SK-N-SH (cell line): ENCODE results near the gene SLC7A6. TPM values are rescaled to one million over a fixed set of nuclear protein-coding genes. Genes with fewer than 3 reads are reported as not detected.

Source experiments
- CTCF ChIA-PET: fragments of 300-600, 350-600 bp; formaldehyde crosslinking; extraction: SDS; loops from one replicate; lab custom pipeline; 2021; lab: Yijun Ruan, JAX
- POLR2A ChIA-PET: fragments of 350-600 bp; sonication (Branson Sonifier 250); formaldehyde crosslinking; extraction: SDS; loops from one replicate; lab custom pipeline; 2020; ENCODE audit warnings: antibody characterized with exemption, inconsistent platforms; lab: Yijun Ruan, JAX
- DNase-seq: peaks from one replicate; pipeline ENCODE4 v3.0.0; 2012
- H2AFZ ChIP-seq: fragments of 200-600 bp; sonication (generic); 2 replicates; pipeline ENCODE4 v1.8.1; 2016; ENCODE audit warnings: antibody characterized with exemption, mild to moderate bottlenecking, low read depth
- H3F3A ChIP-seq: fragments of 200-600 bp; sonication (generic); replicated peaks from 2 replicates; pipeline ENCODE3; 2016; ENCODE audit warnings: antibody characterized with exemption, mild to moderate bottlenecking; ENCODE audit not compliant: insufficient read depth
- H3K27ac ChIP-seq, 2 experiments: fragments of 200-500 bp in 1 of 2; fragments of 200-600 bp in 1 of 2; sonication (Bioruptor generic) in 1 of 2; sonication (generic), shearing (Covaris generic) in 1 of 2; 2 replicates each; pipeline versions ENCODE4 v1.5.1 to v1.6.1; 2014 to 2016; ENCODE audit warnings: low read depth in 2 of 2, inconsistent platforms in 1 of 2, low read length in 1 of 2, mild to moderate bottlenecking in 1 of 2, mixed read lengths in 1 of 2
- H3K27me3 ChIP-seq: fragments of 200-600 bp; sonication (generic), shearing (Covaris generic); 2 replicates; pipeline ENCODE4 v1.6.1; 2016; ENCODE audit warnings: mixed run types; ENCODE audit not compliant: insufficient read depth
- H3K36me3 ChIP-seq, 2 experiments: fragments of 200-500 bp in 1 of 2; fragments of 200-600 bp in 1 of 2; sonication (Bioruptor generic) in 1 of 2; sonication (generic) in 1 of 2; replicated peaks in 1 of 2; 2 replicates each; pipeline versions ENCODE3 to v1.5.1; 2014 to 2016; ENCODE audit warnings: low read length in 1 of 2, mild to moderate bottlenecking in 1 of 2; ENCODE audit not compliant: insufficient read depth in 2 of 2, control insufficient read depth in 1 of 2
- H3K4me1 ChIP-seq, 2 experiments: fragments of 200-500 bp in 1 of 2; fragments of 200-600 bp in 1 of 2; sonication (Bioruptor generic) in 1 of 2; sonication (generic), shearing (Covaris generic) in 1 of 2; 2 replicates each; pipeline versions ENCODE4 v1.5.1 to v1.6.1; 2014 to 2016; ENCODE audit warnings: low read depth in 1 of 2, low read length in 1 of 2, mixed run types in 1 of 2; ENCODE audit not compliant: insufficient read depth in 2 of 2, control insufficient read depth in 1 of 2
- H3K4me2 ChIP-seq: fragments of 200-600 bp; sonication (generic), shearing (Covaris generic); 2 replicates; pipeline ENCODE4 v1.6.1; 2017; ENCODE audit warnings: mixed run types
- H3K4me3 ChIP-seq, 2 experiments: fragments of 200-500 bp in 1 of 2; fragments of 200-600 bp in 1 of 2; sonication (Bioruptor generic) in 1 of 2; sonication (generic), shearing (Covaris generic) in 1 of 2; 2 replicates each; pipeline versions ENCODE4 v1.5.1 to v1.8.1; 2014 to 2016; ENCODE audit warnings: low read depth in 2 of 2, inconsistent platforms in 1 of 2, low read length in 1 of 2, mild to moderate bottlenecking in 1 of 2, mixed read lengths in 1 of 2, moderate library complexity in 1 of 2
- H3K79me2 ChIP-seq: fragments of 200-600 bp; sonication (generic); 2 replicates; pipeline ENCODE4 v1.8.1; 2017; ENCODE audit warnings: mild to moderate bottlenecking; ENCODE audit not compliant: insufficient read depth
- H3K9ac ChIP-seq: fragments of 200-600 bp; sonication (generic); 2 replicates; pipeline ENCODE4 v1.6.1; 2017; ENCODE audit warnings: mixed run types
- H3K9me2 ChIP-seq: fragments of 200-600 bp; sonication (generic); 2 replicates; pipeline ENCODE4 v1.6.1; 2017; ENCODE audit warnings: mixed run types
- H3K9me3 ChIP-seq: fragments of 200-600 bp; sonication (generic); 2 replicates; pipeline ENCODE4 v1.6.1; 2017; ENCODE audit warnings: mixed run types, mild to moderate bottlenecking, moderate library complexity
- H4K20me1 ChIP-seq: fragments of 200-600 bp; sonication (generic); 2 replicates; pipeline ENCODE4 v1.6.1; 2017; ENCODE audit warnings: mild to moderate bottlenecking, mixed run types; ENCODE audit not compliant: insufficient read depth
- EP300 ChIP-seq, 2 experiments: IDR thresholded peaks; 2 replicates each; pipeline versions ENCODE4 v1.4.0 to v1.6.1; 2012; ENCODE audit warnings: borderline replicate concordance in 1 of 2, low read depth in 1 of 2, low read length in 1 of 2
- EZH2phosphoT487 ChIP-seq: fragments of 200-600 bp; sonication (generic); IDR thresholded peaks from 2 replicates; pipeline ENCODE4 v1.6.1; 2017; ENCODE audit warnings: low read depth, mixed run types, mild to moderate bottlenecking, antibody characterized with exemption, moderate library complexity, borderline replicate concordance
- FOXJ3 ChIP-seq: sonication (generic); formaldehyde crosslinking; IDR thresholded peaks from 2 replicates; pipeline ENCODE4 v1.5.1; 2020; ENCODE audit warnings: mild to moderate bottlenecking, missing genetic modification reagents
- GABPA ChIP-seq: IDR thresholded peaks from 2 replicates; pipeline ENCODE4 v1.4.0; 2012; ENCODE audit warnings: low read depth, mild to moderate bottlenecking
- JUND ChIP-seq: IDR thresholded peaks from 2 replicates; pipeline ENCODE4 v1.4.0; 2012
- NFIC ChIP-seq: IDR thresholded peaks from 2 replicates; pipeline ENCODE4 v1.4.0; 2012; ENCODE audit warnings: borderline replicate concordance
- NRF1 ChIP-seq: IDR thresholded peaks from 2 replicates; pipeline ENCODE4 v1.6.1; 2012; ENCODE audit warnings: low read depth, mild to moderate bottlenecking, low read length
- POLR2AphosphoS5 ChIP-seq: IDR thresholded peaks from 2 replicates; pipeline ENCODE4 v1.6.1; 2012; ENCODE audit warnings: low read depth, low read length
- RFX5 ChIP-seq: IDR thresholded peaks from 2 replicates; pipeline ENCODE4 v1.6.1; 2012; ENCODE audit warnings: mild to moderate bottlenecking, improper control_type of control experiment, low read length
- TAF1 ChIP-seq: IDR thresholded peaks from 2 replicates; pipeline ENCODE4 v1.6.1; 2012; ENCODE audit warnings: low read depth, mild to moderate bottlenecking, low read length, moderate library complexity, borderline replicate concordance
- TEAD4 ChIP-seq: IDR thresholded peaks from 2 replicates; pipeline ENCODE4 v1.4.0; 2012; ENCODE audit warnings: mild to moderate bottlenecking, borderline replicate concordance; ENCODE audit not compliant: insufficient read depth
- WGBS: methylation state at CpG from one replicate; pipeline ENCODE4 v1.1.6; 2017; ENCODE audit warnings: low lambda C conversion rate; 5-methylcytosine and 5-hydroxymethylcytosine counted together
- polyA plus RNA-seq, 3 experiments: library from polyadenylated mRNA; depleted of rRNA; stranded (reverse); fragments of >200 nt; gene quantifications; 2 replicates each; pipeline ENCODE4 v1.2.3, GENCODE V29; 2012
- TF ChIP-seq, protein P1 (sequence below): fragments of 200-600 bp; sonication (generic); IDR thresholded peaks from 2 replicates; pipeline ENCODE4 v1.6.1; 2017; ENCODE audit warnings: antibody characterized with exemption, mild to moderate bottlenecking, moderate library complexity
- TF ChIP-seq, protein P2 (sequence below): fragments of 150-350 bp; IDR thresholded peaks from 2 replicates; pipeline ENCODE4 v1.6.1; 2016; ENCODE audit warnings: mild to moderate bottlenecking, low read depth, low read length
- TF ChIP-seq, protein P3 (sequence below): IDR thresholded peaks from 2 replicates; pipeline ENCODE4 v1.4.0; 2012; ENCODE audit warnings: low read depth, borderline replicate concordance
- TF ChIP-seq, protein P4 (sequence below): IDR thresholded peaks from 2 replicates; pipeline ENCODE4; 2012
- TF ChIP-seq, protein P5 (sequence below): IDR thresholded peaks from 2 replicates; pipeline ENCODE4 v1.6.1; 2012; ENCODE audit warnings: mild to moderate bottlenecking, low read depth, low read length, moderate library complexity
- TF ChIP-seq, protein P6 (sequence below): fragments of 150-350 bp; IDR thresholded peaks from 2 replicates; pipeline ENCODE4 v1.6.1; 2017; ENCODE audit warnings: antibody characterized with exemption, low read length, low read depth, borderline replicate concordance

The SLC7A6 gene
- polyA plus RNA-seq, 1 of the 3 experiments (the other 2 are of a cell fraction), result 19.0 TPM

DNA sequence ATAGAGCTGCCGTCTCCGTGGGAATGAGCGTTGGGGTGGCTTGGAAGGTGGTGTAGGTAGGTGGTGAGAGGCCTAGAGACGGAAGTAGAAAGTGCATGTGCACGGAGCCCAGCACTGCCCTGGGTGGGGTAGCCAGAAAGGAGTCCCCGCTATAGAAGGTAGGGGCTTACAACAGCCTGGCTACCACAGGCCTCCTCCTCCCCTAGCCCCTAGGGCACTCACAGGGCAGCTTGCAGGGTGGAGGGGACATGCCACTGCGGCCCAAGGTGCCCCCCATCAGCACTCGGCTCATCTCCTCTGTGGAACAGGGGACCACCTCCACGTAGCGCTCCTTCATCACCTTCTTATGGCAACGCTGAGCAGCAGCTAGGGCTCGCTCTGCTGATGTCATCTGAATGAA, 33.4 kb upstream of the SLC7A6 start:
- POLR2A ChIA-PET, result interaction anchor here (1.5 kb wide), 1 partner anchor 239 kb away, joined by 3 read pairs; no protein-coding TSS in a partner anchor
- Histone ChIP-seq H3F3A (peaks cover 7% of the 10 kb centered on the region), H3K27me3 (no peaks in the 10 kb centered on the region)
- TF ChIP-seq FOXJ3 (no peak), TAF1 (no peak), POLR2AphosphoS5 (no peak), EP300 (IDR thresholded peaks at IDR 0.05; ENCODE audit: borderline replicate concordance in 1 of 2, low read depth in 1 of 2, low read length in 1 of 2) (no peak), JUND (no peak), GABPA (no peak), RFX5 (no peak), NFIC (no peak), TEAD4 (no peak), EZH2phosphoT487 (no peak), NRF1 (no peak)
- TF ChIP-seq, protein P1, sequence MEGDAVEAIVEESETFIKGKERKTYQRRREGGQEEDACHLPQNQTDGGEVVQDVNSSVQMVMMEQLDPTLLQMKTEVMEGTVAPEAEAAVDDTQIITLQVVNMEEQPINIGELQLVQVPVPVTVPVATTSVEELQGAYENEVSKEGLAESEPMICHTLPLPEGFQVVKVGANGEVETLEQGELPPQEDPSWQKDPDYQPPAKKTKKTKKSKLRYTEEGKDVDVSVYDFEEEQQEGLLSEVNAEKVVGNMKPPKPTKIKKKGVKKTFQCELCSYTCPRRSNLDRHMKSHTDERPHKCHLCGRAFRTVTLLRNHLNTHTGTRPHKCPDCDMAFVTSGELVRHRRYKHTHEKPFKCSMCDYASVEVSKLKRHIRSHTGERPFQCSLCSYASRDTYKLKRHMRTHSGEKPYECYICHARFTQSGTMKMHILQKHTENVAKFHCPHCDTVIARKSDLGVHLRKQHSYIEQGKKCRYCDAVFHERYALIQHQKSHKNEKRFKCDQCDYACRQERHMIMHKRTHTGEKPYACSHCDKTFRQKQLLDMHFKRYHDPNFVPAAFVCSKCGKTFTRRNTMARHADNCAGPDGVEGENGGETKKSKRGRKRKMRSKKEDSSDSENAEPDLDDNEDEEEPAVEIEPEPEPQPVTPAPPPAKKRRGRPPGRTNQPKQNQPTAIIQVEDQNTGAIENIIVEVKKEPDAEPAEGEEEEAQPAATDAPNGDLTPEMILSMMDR, result no peak
- TF ChIP-seq, protein P2, sequence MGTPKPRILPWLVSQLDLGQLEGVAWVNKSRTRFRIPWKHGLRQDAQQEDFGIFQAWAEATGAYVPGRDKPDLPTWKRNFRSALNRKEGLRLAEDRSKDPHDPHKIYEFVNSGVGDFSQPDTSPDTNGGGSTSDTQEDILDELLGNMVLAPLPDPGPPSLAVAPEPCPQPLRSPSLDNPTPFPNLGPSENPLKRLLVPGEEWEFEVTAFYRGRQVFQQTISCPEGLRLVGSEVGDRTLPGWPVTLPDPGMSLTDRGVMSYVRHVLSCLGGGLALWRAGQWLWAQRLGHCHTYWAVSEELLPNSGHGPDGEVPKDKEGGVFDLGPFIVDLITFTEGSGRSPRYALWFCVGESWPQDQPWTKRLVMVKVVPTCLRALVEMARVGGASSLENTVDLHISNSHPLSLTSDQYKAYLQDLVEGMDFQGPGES, result no peak
- TF ChIP-seq, protein P3, sequence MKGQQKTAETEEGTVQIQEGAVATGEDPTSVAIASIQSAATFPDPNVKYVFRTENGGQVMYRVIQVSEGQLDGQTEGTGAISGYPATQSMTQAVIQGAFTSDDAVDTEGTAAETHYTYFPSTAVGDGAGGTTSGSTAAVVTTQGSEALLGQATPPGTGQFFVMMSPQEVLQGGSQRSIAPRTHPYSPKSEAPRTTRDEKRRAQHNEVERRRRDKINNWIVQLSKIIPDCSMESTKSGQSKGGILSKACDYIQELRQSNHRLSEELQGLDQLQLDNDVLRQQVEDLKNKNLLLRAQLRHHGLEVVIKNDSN, result no peak
- TF ChIP-seq, protein P4, sequence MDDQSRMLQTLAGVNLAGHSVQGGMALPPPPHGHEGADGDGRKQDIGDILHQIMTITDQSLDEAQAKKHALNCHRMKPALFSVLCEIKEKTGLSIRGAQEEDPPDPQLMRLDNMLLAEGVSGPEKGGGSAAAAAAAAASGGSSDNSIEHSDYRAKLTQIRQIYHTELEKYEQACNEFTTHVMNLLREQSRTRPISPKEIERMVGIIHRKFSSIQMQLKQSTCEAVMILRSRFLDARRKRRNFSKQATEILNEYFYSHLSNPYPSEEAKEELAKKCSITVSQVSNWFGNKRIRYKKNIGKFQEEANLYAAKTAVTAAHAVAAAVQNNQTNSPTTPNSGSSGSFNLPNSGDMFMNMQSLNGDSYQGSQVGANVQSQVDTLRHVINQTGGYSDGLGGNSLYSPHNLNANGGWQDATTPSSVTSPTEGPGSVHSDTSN, result no peak
- TF ChIP-seq, protein P5, sequence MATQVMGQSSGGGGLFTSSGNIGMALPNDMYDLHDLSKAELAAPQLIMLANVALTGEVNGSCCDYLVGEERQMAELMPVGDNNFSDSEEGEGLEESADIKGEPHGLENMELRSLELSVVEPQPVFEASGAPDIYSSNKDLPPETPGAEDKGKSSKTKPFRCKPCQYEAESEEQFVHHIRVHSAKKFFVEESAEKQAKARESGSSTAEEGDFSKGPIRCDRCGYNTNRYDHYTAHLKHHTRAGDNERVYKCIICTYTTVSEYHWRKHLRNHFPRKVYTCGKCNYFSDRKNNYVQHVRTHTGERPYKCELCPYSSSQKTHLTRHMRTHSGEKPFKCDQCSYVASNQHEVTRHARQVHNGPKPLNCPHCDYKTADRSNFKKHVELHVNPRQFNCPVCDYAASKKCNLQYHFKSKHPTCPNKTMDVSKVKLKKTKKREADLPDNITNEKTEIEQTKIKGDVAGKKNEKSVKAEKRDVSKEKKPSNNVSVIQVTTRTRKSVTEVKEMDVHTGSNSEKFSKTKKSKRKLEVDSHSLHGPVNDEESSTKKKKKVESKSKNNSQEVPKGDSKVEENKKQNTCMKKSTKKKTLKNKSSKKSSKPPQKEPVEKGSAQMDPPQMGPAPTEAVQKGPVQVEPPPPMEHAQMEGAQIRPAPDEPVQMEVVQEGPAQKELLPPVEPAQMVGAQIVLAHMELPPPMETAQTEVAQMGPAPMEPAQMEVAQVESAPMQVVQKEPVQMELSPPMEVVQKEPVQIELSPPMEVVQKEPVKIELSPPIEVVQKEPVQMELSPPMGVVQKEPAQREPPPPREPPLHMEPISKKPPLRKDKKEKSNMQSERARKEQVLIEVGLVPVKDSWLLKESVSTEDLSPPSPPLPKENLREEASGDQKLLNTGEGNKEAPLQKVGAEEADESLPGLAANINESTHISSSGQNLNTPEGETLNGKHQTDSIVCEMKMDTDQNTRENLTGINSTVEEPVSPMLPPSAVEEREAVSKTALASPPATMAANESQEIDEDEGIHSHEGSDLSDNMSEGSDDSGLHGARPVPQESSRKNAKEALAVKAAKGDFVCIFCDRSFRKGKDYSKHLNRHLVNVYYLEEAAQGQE, result no peak
- TF ChIP-seq, protein P6, sequence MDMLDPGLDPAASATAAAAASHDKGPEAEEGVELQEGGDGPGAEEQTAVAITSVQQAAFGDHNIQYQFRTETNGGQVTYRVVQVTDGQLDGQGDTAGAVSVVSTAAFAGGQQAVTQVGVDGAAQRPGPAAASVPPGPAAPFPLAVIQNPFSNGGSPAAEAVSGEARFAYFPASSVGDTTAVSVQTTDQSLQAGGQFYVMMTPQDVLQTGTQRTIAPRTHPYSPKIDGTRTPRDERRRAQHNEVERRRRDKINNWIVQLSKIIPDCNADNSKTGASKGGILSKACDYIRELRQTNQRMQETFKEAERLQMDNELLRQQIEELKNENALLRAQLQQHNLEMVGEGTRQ, result no peak
- TF ChIP-seq, all 33 proteins: peak for 0
- no peak for DNase-seq
- H3K79me2 ChIP-seq, result no peaks in the 10 kb centered on the region
- no peak overlapping the region for H2AFZ ChIP-seq
- H4K20me1 ChIP-seq, result no peaks in the 10 kb centered on the region
- CTCF ChIA-PET, result interaction anchor here (1.2 to 6.0 kb wide), 6 partner anchors 14 to 190 kb away, joined by 3 to 98 read pairs (median 8); partner anchors contain the start of gene NFATC3
- H3K9me3 ChIP-seq, result no peaks in the 10 kb centered on the region
- no peak overlapping the region for H3K4me3 ChIP-seq
- H3K9ac ChIP-seq, result no peak overlapping the region
- no peaks in the 10 kb centered on the region for H3K9me2 ChIP-seq
- peaks cover 4 to 8% of the 10 kb centered on the region in 2 experiments for H3K36me3 ChIP-seq
- H3K4me2 ChIP-seq, result no peak overlapping the region
- H3K4me1 ChIP-seq, result peaks cover 0 to 24% of the 10 kb centered on the region in 2 experiments; a peak in 2 of 4 replicates
- no peak overlapping the region for H3K27ac ChIP-seq
- 94% methylated on average over 10 of the region's 12 CpGs for WGBS
